GM23248 (cell line): ENCODE results near the gene CREM. TPM values are rescaled to one million over a fixed set of nuclear protein-coding genes. Genes with fewer than 3 reads are reported as not detected.

Experiments
- DNase-seq: peaks from one replicate; pipeline ENCODE4 v3.0.0-alpha.2; 2015
- H2AFZ ChIP-seq: fragments of 200-600 bp; sonication (generic); 2 replicates; pipeline ENCODE4 v1.6.1; 2016; ENCODE audit warnings: antibody characterized with exemption
- H3F3A ChIP-seq: fragments of 200-600 bp; sonication (generic); 2 replicates; pipeline ENCODE4 v1.6.1; 2016; ENCODE audit warnings: mild to moderate bottlenecking, antibody characterized with exemption, mixed run types; ENCODE audit not compliant: insufficient read depth
- H3K27ac ChIP-seq: fragments of 200-600 bp; sonication (generic); 2 replicates; pipeline ENCODE4 v1.5.1; 2016; ENCODE audit warnings: mild to moderate bottlenecking
- H3K27me3 ChIP-seq: fragments of 200-600 bp; sonication (generic); replicated peaks from 2 replicates; pipeline ENCODE4 v1.6.1; 2016; ENCODE audit warnings: mild to moderate bottlenecking; ENCODE audit not compliant: insufficient read depth
- H3K36me3 ChIP-seq: fragments of 200-600 bp; sonication (generic); 2 replicates; pipeline ENCODE4 v1.6.1; 2016; ENCODE audit warnings: low read depth, mild to moderate bottlenecking
- H3K4me1 ChIP-seq: fragments of 200-600 bp; sonication (generic); 2 replicates; pipeline ENCODE4 v1.6.1; 2016; ENCODE audit warnings: mild to moderate bottlenecking; ENCODE audit not compliant: insufficient read depth
- H3K4me2 ChIP-seq: fragments of 200-600 bp; sonication (generic); one replicate; pipeline ENCODE4 v1.6.1; 2016; ENCODE audit warnings: mild to moderate bottlenecking; ENCODE audit not compliant: unreplicated experiment
- H3K4me3 ChIP-seq: fragments of 200-600 bp; sonication (generic); 2 replicates; pipeline ENCODE4 v1.5.1; 2016; ENCODE audit warnings: mild to moderate bottlenecking
- H3K79me2 ChIP-seq: fragments of 200-600 bp; sonication (generic); 2 replicates; pipeline ENCODE4 v1.6.1; 2016; ENCODE audit warnings: mild to moderate bottlenecking; ENCODE audit not compliant: insufficient read depth
- H3K9ac ChIP-seq: fragments of 200-600 bp; sonication (generic); 2 replicates; pipeline ENCODE4 v1.6.1; 2016; ENCODE audit warnings: mild to moderate bottlenecking
- H3K9me2 ChIP-seq: fragments of 200-600 bp; sonication (generic); 2 replicates; pipeline ENCODE4 v1.6.1; 2016; ENCODE audit warnings: mixed run types, mild to moderate bottlenecking, moderate library complexity; ENCODE audit not compliant: insufficient read depth
- H3K9me3 ChIP-seq: fragments of 200-600 bp; sonication (generic); one replicate; pipeline ENCODE4 v1.6.1; 2017; ENCODE audit warnings: low read depth
- H4K20me1 ChIP-seq: fragments of 200-600 bp; sonication (generic); 2 replicates; pipeline ENCODE4 v1.6.0; 2016; ENCODE audit not compliant: insufficient read depth
- EZH2 ChIP-seq: fragments of 200-600 bp; sonication (generic); IDR thresholded peaks from 2 replicates; pipeline ENCODE4 v1.6.1; 2018; ENCODE audit warnings: antibody characterized with exemption, mild to moderate bottlenecking; ENCODE audit not compliant: insufficient read depth, poor library complexity, severe bottlenecking
- EZH2phosphoT487 ChIP-seq: fragments of 200-600 bp; sonication (generic); IDR thresholded peaks from 2 replicates; pipeline ENCODE4 v1.6.1; 2018; ENCODE audit warnings: antibody characterized with exemption, moderate library complexity, mild to moderate bottlenecking, low read depth; ENCODE audit not compliant: insufficient read depth
- WGBS, 2 experiments: methylation state at CpG; one replicate each; pipeline ENCODE4 v1.1.6; 2015 to 2017; ENCODE audit warnings: low lambda C conversion rate in 2 of 2, low coverage in 1 of 2; ENCODE audit errors: missing lambda C conversion rate in 2 of 2; 5-methylcytosine and 5-hydroxymethylcytosine counted together
- in situ Hi-C: fragments of 300-500 bp; cut with MboI; formaldehyde crosslinking; loops from 2 replicates; pipeline ENCODE4 v1.15.0; 2020
- polyA plus RNA-seq: library from polyadenylated mRNA; unstranded; fragments of >200 nt; fragmentation: Nextera tagmentation; extraction: Ambion mirVana; gene quantifications from 2 replicates; pipeline ENCODE4 v1.2.1, GENCODE V29; 2016
- total RNA-seq: library from RNA; depleted of rRNA; stranded (reverse); fragments of >200 nt; shearing (Covaris generic); gene quantifications from 2 replicates; pipeline ENCODE4 v1.2.3, GENCODE V29; 2014

CREM gene
- total and polyA plus RNA-seq, 2 experiments from 2014 or later = 14.9 to 32.0 TPM

DNA sequence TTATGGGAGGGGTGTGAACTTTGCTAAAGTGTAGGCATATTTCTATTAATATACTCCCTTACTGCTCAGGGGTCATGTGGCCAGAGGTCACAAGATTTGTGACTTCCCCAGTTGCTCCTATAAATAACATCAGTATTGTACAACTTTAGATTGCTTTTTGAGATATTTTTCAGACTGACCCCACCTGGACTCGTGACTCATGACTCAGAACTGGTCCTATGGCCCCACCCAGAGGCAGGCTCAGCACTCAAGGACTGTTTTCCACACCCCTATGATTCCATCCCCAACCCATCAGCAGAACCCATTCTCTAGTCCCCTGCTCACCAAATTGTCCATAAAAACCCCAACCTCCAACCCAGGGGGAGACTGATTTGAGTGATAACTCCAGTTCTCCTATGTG, 33.8 kb upstream of the CREM start:
- no peaks in the 10 kb centered on the region for H3K9me2 ChIP-seq
- no peaks in the 10 kb centered on the region for H3K36me3 ChIP-seq
- no peaks in the 10 kb centered on the region for H4K20me1 ChIP-seq
- H3K27ac ChIP-seq = no peak overlapping the region
- no peaks in the 10 kb centered on the region for H3K27me3 ChIP-seq
- no peak overlapping the region for H2AFZ ChIP-seq
- no peaks in the 10 kb centered on the region for H3F3A ChIP-seq
- H3K79me2 ChIP-seq = peaks cover 23% of the 10 kb centered on the region
- no peak overlapping the region for H3K4me2 ChIP-seq
- no peak overlapping the region for H3K9ac ChIP-seq
- peaks cover 15% of the 10 kb centered on the region; the same call in 1 of the 2 replicates for H3K4me1 ChIP-seq
- in situ Hi-C loops = no loop called here
- no peaks in the 10 kb centered on the region for H3K9me3 ChIP-seq
- TF ChIP-seq EZH2phosphoT487 (no peak), EZH2 (no peak)
- 29 to 33% methylated on average over 1 of the region's 1 CpG for WGBS, 2 experiments
- DNase-seq = peak; percentile 18
- no peak overlapping the region for H3K4me3 ChIP-seq

DNA sequence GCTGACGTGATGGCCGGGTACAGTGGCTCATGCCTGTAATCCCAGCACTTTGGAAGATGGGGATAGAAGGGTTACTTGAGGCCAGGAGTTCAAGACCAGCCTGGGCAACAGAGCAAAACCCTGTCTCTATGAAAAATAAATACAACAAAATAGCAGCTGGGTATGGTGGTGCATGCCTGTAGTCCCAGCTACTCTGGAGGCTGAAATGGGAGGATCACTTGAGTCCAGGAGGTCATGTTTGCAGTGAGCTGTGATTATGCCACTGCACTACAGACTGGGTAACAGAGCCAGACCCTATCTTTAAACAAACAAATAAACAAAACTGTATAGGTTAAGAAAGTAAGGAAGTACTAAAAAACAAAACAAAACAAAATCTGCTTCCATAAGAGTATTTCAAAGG, 30.3 kb upstream of the CREM start:
- in situ Hi-C loops = no loop called here
- Histone ChIP-seq H3K27ac (no peak overlapping the region), H3F3A (no peaks in the 10 kb centered on the region), H3K79me2 (no peaks in the 10 kb centered on the region), H3K27me3 (no peaks in the 10 kb centered on the region), H3K36me3 (no peaks in the 10 kb centered on the region), H3K9ac (no peak overlapping the region), H3K4me1 (no peaks in the 10 kb centered on the region), H3K9me3 (no peaks in the 10 kb centered on the region), H4K20me1 (no peaks in the 10 kb centered on the region), H3K4me3 (no peak overlapping the region), H3K4me2 (no peak overlapping the region), H2AFZ (no peak overlapping the region), H3K9me2 (no peaks in the 10 kb centered on the region)
- TF ChIP-seq EZH2phosphoT487 = no peak
- TF ChIP-seq EZH2 = no peak
- DNase-seq = no peak
- 78 to 89% methylated on average over 2 of the region's 2 CpGs for WGBS, 2 experiments

DNA sequence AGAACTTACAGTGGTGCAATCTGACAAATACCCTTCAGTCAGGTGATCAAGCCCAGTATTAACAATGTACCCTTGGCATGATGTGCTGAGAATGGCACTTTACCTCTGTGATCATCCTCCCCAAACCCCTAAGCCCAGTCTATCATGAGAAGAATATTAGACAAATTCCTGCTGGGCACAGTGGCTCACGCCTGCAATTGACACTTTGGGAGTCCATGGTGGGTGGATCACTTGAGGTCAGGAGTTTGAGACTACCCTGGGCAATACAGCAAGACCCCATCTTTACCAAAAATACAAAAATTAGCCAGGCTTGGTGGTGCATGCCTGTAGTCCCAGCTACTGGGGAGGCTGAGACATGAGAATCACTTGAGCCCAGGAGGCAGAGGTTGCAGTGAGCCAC, 29.1 kb upstream of the CREM start:
- no peaks in the 10 kb centered on the region for H3K27me3 ChIP-seq
- H3F3A ChIP-seq = no peaks in the 10 kb centered on the region
- H3K9ac ChIP-seq = no peak overlapping the region
- H3K4me2 ChIP-seq = no peak overlapping the region
- 68 to 75% methylated on average over 1 of the region's 1 CpG for WGBS, 2 experiments
- no peaks in the 10 kb centered on the region for H3K36me3 ChIP-seq
- no peak for DNase-seq
- no peaks in the 10 kb centered on the region for H3K9me2 ChIP-seq
- no peaks in the 10 kb centered on the region for H3K79me2 ChIP-seq
- no peaks in the 10 kb centered on the region for H3K9me3 ChIP-seq
- H4K20me1 ChIP-seq = no peaks in the 10 kb centered on the region
- H3K4me3 ChIP-seq = no peak overlapping the region
- TF ChIP-seq EZH2phosphoT487 = no peak
- TF ChIP-seq EZH2 = no peak
- H2AFZ ChIP-seq = no peak overlapping the region
- in situ Hi-C loops = no loop called here
- H3K27ac ChIP-seq = no peak overlapping the region
- H3K4me1 ChIP-seq = no peaks in the 10 kb centered on the region

DNA sequence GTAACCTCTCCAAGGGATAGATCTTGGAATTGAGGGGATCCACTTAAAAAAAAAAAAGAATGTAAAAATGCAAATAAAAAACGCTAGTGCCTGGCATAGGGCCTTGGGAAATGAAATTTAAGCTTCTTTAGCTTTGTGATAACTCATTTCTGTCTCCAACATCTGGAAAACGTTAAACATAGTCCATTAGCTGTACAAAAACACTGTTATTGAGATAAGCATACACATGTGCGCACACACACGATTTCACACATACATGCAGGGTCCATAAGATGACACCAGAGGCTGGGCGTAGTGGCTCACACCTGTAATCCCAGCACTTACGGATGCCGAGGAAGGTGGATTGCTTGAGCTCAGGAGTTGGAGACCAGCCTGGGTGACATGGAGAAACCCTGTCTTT, 22.8 kb upstream of the CREM start:
- no peak overlapping the region for H3K4me3 ChIP-seq
- H3K27me3 ChIP-seq = no peaks in the 10 kb centered on the region
- no peak for TF ChIP-seq EZH2phosphoT487
- no peak for TF ChIP-seq EZH2
- H3K27ac ChIP-seq = no peak overlapping the region
- no peak overlapping the region for H2AFZ ChIP-seq
- 26 to 33% methylated on average over 7 of the region's 7 CpGs for WGBS, 2 experiments
- no peaks in the 10 kb centered on the region for H3F3A ChIP-seq
- H4K20me1 ChIP-seq = no peaks in the 10 kb centered on the region
- H3K4me1 ChIP-seq = no peaks in the 10 kb centered on the region
- no peak overlapping the region for H3K9ac ChIP-seq
- H3K9me2 ChIP-seq = no peaks in the 10 kb centered on the region
- no peak overlapping the region for H3K4me2 ChIP-seq
- H3K9me3 ChIP-seq = no peaks in the 10 kb centered on the region
- in situ Hi-C loops = loop anchor here (25.0 kb wide), 1 partner anchor 458 kb away; no protein-coding TSS in a partner anchor
- no peaks in the 10 kb centered on the region for H3K79me2 ChIP-seq
- H3K36me3 ChIP-seq = no peaks in the 10 kb centered on the region
- no peak for DNase-seq

DNA sequence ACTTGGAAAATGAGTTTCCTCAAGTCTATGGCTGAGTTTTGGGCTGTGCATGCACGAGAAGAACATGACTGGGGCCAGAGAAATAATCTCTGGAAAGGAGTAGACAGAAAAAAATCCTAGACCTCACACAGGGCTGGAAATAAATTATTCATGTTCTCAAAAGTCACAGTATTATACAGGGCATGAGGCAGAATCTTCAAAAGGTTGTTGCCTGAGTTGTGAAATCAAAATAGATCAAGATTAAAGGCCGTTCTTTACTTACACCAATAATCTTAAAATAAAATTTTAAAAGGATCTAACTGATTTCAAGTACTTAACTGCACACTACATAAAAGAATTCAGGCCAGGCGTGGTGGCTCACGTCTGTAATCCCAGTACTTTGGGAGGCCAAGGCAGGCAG, 14.1 kb upstream of the CREM start:
- Histone ChIP-seq H2AFZ (no peak overlapping the region), H3K79me2 (no peaks in the 10 kb centered on the region), H3K27me3 (no peaks in the 10 kb centered on the region), H3K4me3 (no peak overlapping the region), H3K36me3 (no peaks in the 10 kb centered on the region), H3K9ac (no peak overlapping the region), H3K27ac (no peak overlapping the region), H3K4me2 (no peak overlapping the region), H3K9me3 (no peaks in the 10 kb centered on the region), H3F3A (no peaks in the 10 kb centered on the region), H3K4me1 (no peaks in the 10 kb centered on the region), H4K20me1 (no peaks in the 10 kb centered on the region), H3K9me2 (no peaks in the 10 kb centered on the region)
- TF ChIP-seq EZH2phosphoT487 (no peak), EZH2 (no peak)
- in situ Hi-C loops = loop anchor here (25.0 kb wide), 1 partner anchor 450 kb away; no protein-coding TSS in a partner anchor
- 69 to 72% methylated on average over 4 of the region's 4 CpGs for WGBS, 2 experiments
- no peak for DNase-seq
